AG04449 (cell line): ENCODE measurements around the gene OLFM1.

Experiments
- CTCF ChIA-PET: fragments of 350-600 bp; formaldehyde crosslinking; extraction: SDS; loops from one replicate; lab custom pipeline; 2021; ENCODE audit warnings: antibody characterized with exemption; lab: Yijun Ruan, JAX
- POLR2A ChIA-PET: fragments of 400-600, 350-600 bp; formaldehyde crosslinking; extraction: SDS; loops from one replicate; lab custom pipeline; 2020; ENCODE audit warnings: antibody characterized with exemption, inconsistent platforms; lab: Yijun Ruan, JAX
- DNase-seq: peaks from one replicate; pipeline ENCODE4 v3.0.0-alpha.2; 2010; ENCODE audit warnings: low read depth, low spot score
- H3K4me3 ChIP-seq: 2 replicates; pipeline ENCODE4 v1.5.1; 2011; ENCODE audit warnings: low read depth, mild to moderate bottlenecking, control low read depth, low read length
- CTCF ChIP-seq: IDR thresholded peaks from one replicate; pipeline ENCODE4 v1.5.1; 2011; ENCODE audit warnings: mild to moderate bottlenecking, moderate library complexity, low read length, control low read depth, inconsistent platforms; ENCODE audit not compliant: insufficient read depth; ENCODE audit errors: missing control alignments

The OLFM1 gene

GRCh38 chr9:135043345-135043744, 44.1 kb upstream of the OLFM1 start:
- ChIA-PET CTCF (no interaction called here), POLR2A (no interaction called here)
- H3K4me3 ChIP-seq = no peak overlapping the region
- DNase-seq = no peak
- TF ChIP-seq CTCF = no peak

GRCh38 chr9:135045264-135045927, 42.1 kb upstream of the OLFM1 start:
- ChIA-PET CTCF (no interaction called here), POLR2A (no interaction called here)
- DNase-seq = no peak
- no peak overlapping the region for H3K4me3 ChIP-seq
- TF ChIP-seq CTCF = no peak

GRCh38 chr9:135045928-135046738, 41.3 kb upstream of the OLFM1 start:
- ChIA-PET CTCF (no interaction called here), POLR2A (no interaction called here)
- no peak overlapping the region for H3K4me3 ChIP-seq
- no peak for TF ChIP-seq CTCF
- no peak for DNase-seq

- no peak overlapping the region for H3K4me3 ChIP-seq
- POLR2A ChIA-PET = no interaction called here
- CTCF ChIA-PET = no interaction called here
- no peak for DNase-seq
- no peak for TF ChIP-seq CTCF
These were observed 40.6 kb upstream of the OLFM1 start for GRCh38 chr9:135046739-135047350.

GRCh38 chr9:135047521-135047920, 39.9 kb upstream of the OLFM1 start:
- ChIA-PET CTCF (no interaction called here), POLR2A (no interaction called here)
- DNase-seq = no peak
- no peak for TF ChIP-seq CTCF
- H3K4me3 ChIP-seq = no peak overlapping the region

GRCh38 chr9:135048046-135048757, 39.3 kb upstream of the OLFM1 start:
- H3K4me3 ChIP-seq = no peak overlapping the region
- CTCF ChIA-PET = no interaction called here
- POLR2A ChIA-PET = no interaction called here
- DNase-seq = no peak
- TF ChIP-seq CTCF = no peak
